H9 (cell line): Measurements from ENCODE around the gene HGS. TPM values are rescaled to one million over a fixed set of nuclear protein-coding genes. Genes with fewer than 3 reads are reported as not detected.

Experiments used
- DNase-seq: peaks from one replicate; pipeline ENCODE4 v3.0.0-alpha.2; 2017
- H2AFZ ChIP-seq: one replicate; pipeline ENCODE4 v1.6.1; 2013; ENCODE audit warnings: mild to moderate bottlenecking, low read length, control low read depth, moderate library complexity
- H2AK5ac ChIP-seq: 2 replicates; pipeline ENCODE4 v1.6.1; 2013; ENCODE audit warnings: low read length, control low read depth, mixed read lengths; ENCODE audit not compliant: insufficient read length
- H2BK120ac ChIP-seq: one replicate; pipeline ENCODE4 v1.6.1; 2013; ENCODE audit warnings: low read depth, mild to moderate bottlenecking, low read length, control low read depth, inconsistent platforms; ENCODE audit not compliant: poor library complexity, severe bottlenecking
- H2BK12ac ChIP-seq: 2 replicates; pipeline ENCODE4 v1.6.1; 2013; ENCODE audit warnings: low read length, control low read depth, mixed read lengths, low read depth; ENCODE audit not compliant: insufficient read length
- H2BK15ac ChIP-seq: 2 replicates; pipeline ENCODE4 v1.6.1; 2013; ENCODE audit warnings: low read depth, low read length, control low read depth
- H2BK20ac ChIP-seq: one replicate; pipeline ENCODE4 v1.6.1; 2013; ENCODE audit warnings: low read depth, mild to moderate bottlenecking, low read length, control low read depth, inconsistent platforms; ENCODE audit not compliant: poor library complexity, severe bottlenecking
- H2BK5ac ChIP-seq: 2 replicates; pipeline ENCODE4 v1.6.1; 2013; ENCODE audit warnings: low read length, control low read depth, mixed read lengths; ENCODE audit not compliant: insufficient read length
- H3K14ac ChIP-seq: 2 replicates; pipeline ENCODE4 v1.6.1; 2013; ENCODE audit warnings: low read length, control low read depth; ENCODE audit not compliant: insufficient read depth
- H3K18ac ChIP-seq: 2 replicates; pipeline ENCODE4 v1.6.1; 2013; ENCODE audit warnings: low read depth, mild to moderate bottlenecking, mixed read lengths, low read length, control low read depth; ENCODE audit not compliant: insufficient read length
- H3K23ac ChIP-seq: 2 replicates; pipeline ENCODE4 v1.6.1; 2013; ENCODE audit warnings: low read length, control low read depth, mixed read lengths, low read depth; ENCODE audit not compliant: insufficient read length
- H3K23me2 ChIP-seq: 2 replicates; pipeline ENCODE4 v1.6.1; 2013; ENCODE audit warnings: low read depth, mild to moderate bottlenecking, mixed read lengths, low read length, control low read depth; ENCODE audit not compliant: insufficient read length, poor library complexity, severe bottlenecking
- H3K27ac ChIP-seq: 2 replicates; pipeline ENCODE4 v1.5.1; 2013; ENCODE audit warnings: low read length, control low read depth, mixed read lengths, low read depth; ENCODE audit not compliant: insufficient read length
- H3K27me3 ChIP-seq: 2 replicates; pipeline ENCODE4 v1.6.1; 2013; ENCODE audit warnings: low read length, control low read depth, inconsistent platforms; ENCODE audit not compliant: insufficient read depth
- H3K4ac ChIP-seq: 2 replicates; pipeline ENCODE4 v1.6.1; 2013; ENCODE audit warnings: low read depth, mild to moderate bottlenecking, control low read depth, inconsistent platforms, low read length, moderate library complexity
- H3K4me1 ChIP-seq: 2 replicates; pipeline ENCODE4 v1.6.1; 2013; ENCODE audit warnings: low read length, control low read depth, inconsistent platforms; ENCODE audit not compliant: insufficient read depth
- H3K4me2 ChIP-seq: 2 replicates; pipeline ENCODE4 v1.6.1; 2013; ENCODE audit warnings: low read length, control low read depth, mixed read lengths; ENCODE audit not compliant: insufficient read length, insufficient read depth
- H3K56ac ChIP-seq: 2 replicates; pipeline ENCODE4 v1.6.1; 2013; ENCODE audit warnings: low read depth, mild to moderate bottlenecking, mixed read lengths, low read length, control low read depth; ENCODE audit not compliant: insufficient read length
- H3K79me1 ChIP-seq: 2 replicates; pipeline ENCODE4 v1.6.1; 2013; ENCODE audit warnings: low read depth, mild to moderate bottlenecking, moderate library complexity, low read length, control low read depth, inconsistent platforms; ENCODE audit not compliant: insufficient read depth, poor library complexity, severe bottlenecking
- H3K79me2 ChIP-seq: 2 replicates; pipeline ENCODE4 v1.6.1; 2013; ENCODE audit warnings: low read length, control low read depth, inconsistent platforms; ENCODE audit not compliant: insufficient read depth
- H3K9ac ChIP-seq: 2 replicates; pipeline ENCODE4 v1.6.1; 2013; ENCODE audit warnings: low read length, control low read depth, mixed read lengths; ENCODE audit not compliant: insufficient read length; ENCODE audit errors: extremely low read depth
- H3K9me3 ChIP-seq: one replicate; pipeline ENCODE4 v1.6.1; 2013; ENCODE audit warnings: low read depth, low read length, inconsistent platforms; ENCODE audit not compliant: control insufficient read depth
- H3T11ph ChIP-seq: one replicate; pipeline ENCODE4 v1.6.1; 2013; ENCODE audit warnings: mild to moderate bottlenecking, low read length, control low read depth, inconsistent platforms
- H4K20me1 ChIP-seq: one replicate; pipeline ENCODE4 v1.6.1; 2013; ENCODE audit not compliant: control insufficient read depth, insufficient read length, insufficient read depth
- H4K5ac ChIP-seq: 2 replicates; pipeline ENCODE4 v1.6.1; 2013; ENCODE audit warnings: low read depth, mild to moderate bottlenecking, mixed read lengths, low read length, control low read depth; ENCODE audit not compliant: insufficient read length
- H4K8ac ChIP-seq: replicated peaks from 2 replicates; pipeline ENCODE4 v1.6.1; 2013; ENCODE audit warnings: low read length, control low read depth, mixed read lengths, low read depth; ENCODE audit not compliant: insufficient read length
- H4K91ac ChIP-seq: 2 replicates; pipeline ENCODE4 v1.6.1; 2013; ENCODE audit warnings: low read depth, mild to moderate bottlenecking, moderate library complexity, mixed read lengths, low read length, control low read depth; ENCODE audit not compliant: insufficient read length
- H3K27ac Mint-ChIP-seq, 3 experiments: 2 replicates in 2 of 3; 3 replicates in 1 of 3; pipeline ENCODE4 v1.8.0; 2020 to 2021; ENCODE audit warnings: mixed read lengths in 3 of 3, mild to moderate bottlenecking in 1 of 3, moderate library complexity in 1 of 3
- H3K27me3 Mint-ChIP-seq: 2 replicates; pipeline ENCODE4 v1.8.0; 2021; ENCODE audit warnings: low read depth, mild to moderate bottlenecking, moderate library complexity, mixed read lengths
- H3K36me3 Mint-ChIP-seq, 3 experiments: 2 replicates in 2 of 3; 3 replicates in 1 of 3; pipeline ENCODE4 v1.8.0; 2020 to 2021; ENCODE audit warnings: low read depth in 3 of 3, mixed read lengths in 3 of 3; ENCODE audit not compliant: insufficient read depth in 1 of 3
- H3K4me1 Mint-ChIP-seq, 2 experiments: 2 replicates each; pipeline ENCODE4 v1.8.0; 2020; ENCODE audit warnings: mixed read lengths in 2 of 2
- H3K4me3 Mint-ChIP-seq, 2 experiments: 2 replicates in 1 of 2; 3 replicates in 1 of 2; pipeline ENCODE4 v1.8.0; 2020 to 2021; ENCODE audit warnings: mild to moderate bottlenecking in 2 of 2, mixed read lengths in 2 of 2, moderate library complexity in 1 of 2
- H3K9me3 Mint-ChIP-seq, 2 experiments: 2 replicates in 1 of 2; 3 replicates in 1 of 2; pipeline ENCODE4 v1.8.0; 2020; ENCODE audit warnings: mild to moderate bottlenecking in 2 of 2, mixed read lengths in 2 of 2, moderate library complexity in 1 of 2
- WGBS: extraction: QIAGEN DNeasy Blood & Tissue Kit; methylation state at CpG from one replicate; pipeline ENCODE4 v1.1.7; 2013; ENCODE audit warnings: missing lambda C conversion rate, low lambda C conversion rate, mixed read lengths; ENCODE audit not compliant: insufficient read length; ENCODE audit errors: extremely low coverage; 5-methylcytosine and 5-hydroxymethylcytosine counted together
- total RNA-seq: library from RNA; stranded (reverse); gene quantifications from 2 replicates; pipeline ENCODE4 v1.2.1, GENCODE V29; 2021
- TF ChIP-seq, protein P1 (sequence below): fragments of 200-600 bp; sonication (generic); conservative IDR thresholded peaks from 3 replicates; pipeline ENCODE4 v1.8.0; 2021; ENCODE audit warnings: antibody characterized with exemption, mild to moderate bottlenecking

HGS gene
- total RNA-seq, 1 experiment from 2014 or later, result 106 TPM

DNA sequence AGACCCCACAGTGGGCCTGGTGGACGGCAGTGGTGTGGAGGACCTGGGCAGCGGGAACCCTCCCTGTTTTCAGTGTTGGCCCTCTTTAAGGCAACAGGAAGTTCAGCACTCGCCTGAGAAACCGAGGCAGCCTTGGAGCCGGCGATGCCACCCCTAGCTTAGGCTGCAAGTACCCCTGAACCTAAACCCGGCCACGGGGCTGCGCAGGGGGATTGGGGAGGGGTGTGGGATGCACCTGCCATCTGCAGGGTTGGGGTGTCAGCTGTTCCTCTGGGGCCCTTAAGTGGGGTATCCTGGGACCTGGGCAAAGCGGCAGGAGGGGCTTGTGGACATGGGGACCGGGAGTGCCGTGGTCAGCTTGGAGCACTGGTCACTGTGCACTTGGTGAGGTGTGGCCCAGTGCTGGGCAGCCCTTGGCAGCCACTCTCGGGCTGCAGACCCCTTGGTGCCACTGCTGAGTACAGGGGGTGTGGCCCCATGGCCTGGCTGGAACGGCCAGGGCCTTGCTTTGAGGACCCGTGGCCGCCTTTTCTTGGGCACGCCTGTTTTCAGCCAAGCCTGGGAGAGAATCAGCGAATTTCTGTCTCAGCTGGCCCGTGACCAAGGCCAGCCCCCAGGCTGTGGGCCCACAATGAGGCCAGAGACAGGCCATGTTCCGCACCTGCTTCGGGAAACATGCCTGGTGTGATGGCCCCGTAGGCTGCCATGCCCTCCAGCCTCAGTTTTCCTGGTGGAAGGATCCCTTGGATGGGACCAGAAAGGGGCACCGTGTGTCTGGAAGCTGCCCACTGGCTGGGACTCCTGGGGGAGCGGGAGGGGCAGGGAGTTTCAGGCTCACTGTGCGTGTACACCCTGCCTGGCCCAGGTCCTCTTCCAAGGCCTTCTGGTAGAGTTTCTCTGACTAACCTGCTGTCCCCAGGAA, 24.2 kb downstream of the HGS start:
- peaks cover 28% of the 10 kb centered on the region for H3K23me2 ChIP-seq
- H3K4ac ChIP-seq, result no peak overlapping the region
- no CpG with 5 or more reads among the region's 25 CpGs for WGBS
- H2BK15ac ChIP-seq, result no peak overlapping the region
- H2AK5ac ChIP-seq, result no peak overlapping the region
- H3K79me1 ChIP-seq, result peaks cover 5% of the 10 kb centered on the region
- Mint-ChIP-seq H3K4me3 (no peak overlapping the region), H3K36me3 (peaks cover 26 to 50% (median 31%) of the 10 kb centered on the region in 3 experiments), H3K4me1 (peaks cover 19 to 26% of the 10 kb centered on the region in 2 experiments), H3K9me3 (no peaks in the 10 kb centered on the region; a peak in 1 of 5 replicates), H3K27me3 (no peaks in the 10 kb centered on the region), H3K27ac (no peak overlapping the region)
- H2AFZ ChIP-seq, result no peak overlapping the region
- no peak overlapping the region for H3K27ac ChIP-seq
- no peak overlapping the region for H2BK12ac ChIP-seq
- H3K4me1 ChIP-seq, result peaks cover 4% of the 10 kb centered on the region; the same call in 1 of the 2 replicates
- H4K20me1 ChIP-seq, result no peaks in the 10 kb centered on the region
- no peaks in the 10 kb centered on the region for H3K27me3 ChIP-seq
- no peak overlapping the region for H3K9ac ChIP-seq
- no peaks in the 10 kb centered on the region for H3K9me3 ChIP-seq
- no peak overlapping the region for H2BK5ac ChIP-seq
- no peak overlapping the region for H2BK120ac ChIP-seq
- no peak for DNase-seq
- H3K56ac ChIP-seq, result no peak overlapping the region
- H4K91ac ChIP-seq, result no peak overlapping the region
- TF ChIP-seq, protein P1, sequence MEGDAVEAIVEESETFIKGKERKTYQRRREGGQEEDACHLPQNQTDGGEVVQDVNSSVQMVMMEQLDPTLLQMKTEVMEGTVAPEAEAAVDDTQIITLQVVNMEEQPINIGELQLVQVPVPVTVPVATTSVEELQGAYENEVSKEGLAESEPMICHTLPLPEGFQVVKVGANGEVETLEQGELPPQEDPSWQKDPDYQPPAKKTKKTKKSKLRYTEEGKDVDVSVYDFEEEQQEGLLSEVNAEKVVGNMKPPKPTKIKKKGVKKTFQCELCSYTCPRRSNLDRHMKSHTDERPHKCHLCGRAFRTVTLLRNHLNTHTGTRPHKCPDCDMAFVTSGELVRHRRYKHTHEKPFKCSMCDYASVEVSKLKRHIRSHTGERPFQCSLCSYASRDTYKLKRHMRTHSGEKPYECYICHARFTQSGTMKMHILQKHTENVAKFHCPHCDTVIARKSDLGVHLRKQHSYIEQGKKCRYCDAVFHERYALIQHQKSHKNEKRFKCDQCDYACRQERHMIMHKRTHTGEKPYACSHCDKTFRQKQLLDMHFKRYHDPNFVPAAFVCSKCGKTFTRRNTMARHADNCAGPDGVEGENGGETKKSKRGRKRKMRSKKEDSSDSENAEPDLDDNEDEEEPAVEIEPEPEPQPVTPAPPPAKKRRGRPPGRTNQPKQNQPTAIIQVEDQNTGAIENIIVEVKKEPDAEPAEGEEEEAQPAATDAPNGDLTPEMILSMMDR, result no peak
- no peak overlapping the region for H4K8ac ChIP-seq
- H3K23ac ChIP-seq, result no peak overlapping the region
- no peak overlapping the region for H3T11ph ChIP-seq
- H3K4me2 ChIP-seq, result no peak overlapping the region
- no peak overlapping the region for H3K18ac ChIP-seq
- peaks cover 8% of the 10 kb centered on the region; the same call in 1 of the 2 replicates for H3K79me2 ChIP-seq
- no peak overlapping the region for H4K5ac ChIP-seq
- H3K14ac ChIP-seq, result no peak overlapping the region
- no peak overlapping the region for H2BK20ac ChIP-seq
